K562 (cell line): ENCODE results near the gene CNTF.

ENCODE experiments used
- CBFB ChIP-seq: sonication (generic); formaldehyde crosslinking; IDR thresholded peaks from 2 replicates; pipeline ENCODE4 v1.4.0; 2020; ENCODE audit warnings: mild to moderate bottlenecking, missing genetic modification reagents
- CTCF ChIP-seq, 3 experiments: IDR thresholded peaks in 2 of 3; conservative IDR thresholded peaks in 1 of 3; 2 replicates each; pipeline ENCODE4 v1.5.1; 2011 to 2012; ENCODE audit warnings: low read length in 3 of 3, mild to moderate bottlenecking in 3 of 3, control low read depth in 2 of 3, improper control_type of control experiment in 1 of 3, inconsistent platforms in 1 of 3, low read depth in 1 of 3, mixed read lengths in 1 of 3, moderate library complexity in 1 of 3; ENCODE audit not compliant: insufficient read depth in 2 of 3
- ERF ChIP-seq: fragments of 450-650 bp; formaldehyde crosslinking; IDR thresholded peaks from 2 replicates; pipeline ENCODE4 v1.4.0; 2020; ENCODE audit warnings: mild to moderate bottlenecking, mixed read lengths
- FUS ChIP-seq: fragments of 200-400 bp; formaldehyde crosslinking; optimal IDR thresholded peaks from 2 replicates; pipeline ENCODE3; 2017; ENCODE audit warnings: low read depth, low read length
- PRDM10 ChIP-seq: fragments of 450-650 bp; IDR thresholded peaks from 2 replicates; pipeline ENCODE4 v1.6.1; 2018; ENCODE audit not compliant: partially characterized antibody
- RBFOX2 ChIP-seq: fragments of 200-400 bp; formaldehyde crosslinking; IDR thresholded peaks from 2 replicates; pipeline ENCODE4 v1.6.1; 2017; ENCODE audit warnings: low read depth, mild to moderate bottlenecking, low read length, moderate library complexity

GRCh38 chr11:58658623-58659022, 36.2 kb downstream of the CNTF start:
- no peak for TF ChIP-seq CTCF (IDR thresholded peaks at IDR 0.05 in 2 of 3, conservative IDR thresholded peaks at IDR 0.05 in 1 of 3; ENCODE audit: insufficient read depth in 2 of 3, low read depth in 1 of 3, low read length in 3 of 3)
- TF ChIP-seq CBFB (CRISPR knock-in tag): no peak
- no peak for TF ChIP-seq PRDM10
- TF ChIP-seq FUS: no peak
- no peak for TF ChIP-seq RBFOX2
- no peak for TF ChIP-seq ERF (CRISPR knock-in tag)
